Stimulated activated CD4-positive, alpha-beta T cell treated with anti-CD3 and anti-CD28 coated beads, Interleukin-12 subunit alpha, Interleukin-12 subunit beta, amount 100 ng/mL, for 4 hours (primary cell): ENCODE data around the gene MAML2.

Experiments
- DNase-seq: peaks from one replicate; pipeline ENCODE4 v3.0.0-alpha.2; 2020

MAML2 gene

DNA sequence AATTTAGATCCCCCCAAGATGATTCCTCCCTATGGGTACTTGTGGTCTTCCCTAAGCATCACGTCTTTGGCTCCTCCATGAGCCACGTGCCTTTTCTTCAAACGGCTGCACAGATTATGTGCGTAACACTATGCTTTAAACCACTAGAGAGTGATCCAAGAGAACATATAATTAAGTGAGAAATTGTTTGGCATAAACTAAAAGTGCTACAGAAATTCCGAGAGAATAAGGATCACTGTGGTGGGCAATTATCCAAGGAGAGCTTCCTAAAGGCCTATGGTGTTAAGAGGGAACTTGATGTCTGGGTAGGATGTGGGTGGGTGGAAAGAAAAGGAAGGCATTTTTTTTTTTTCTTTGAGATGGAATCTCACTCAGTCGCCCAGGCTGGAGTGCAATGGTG is 110.9 kb downstream of the MAML2 start:
- no peak for DNase-seq

DNA sequence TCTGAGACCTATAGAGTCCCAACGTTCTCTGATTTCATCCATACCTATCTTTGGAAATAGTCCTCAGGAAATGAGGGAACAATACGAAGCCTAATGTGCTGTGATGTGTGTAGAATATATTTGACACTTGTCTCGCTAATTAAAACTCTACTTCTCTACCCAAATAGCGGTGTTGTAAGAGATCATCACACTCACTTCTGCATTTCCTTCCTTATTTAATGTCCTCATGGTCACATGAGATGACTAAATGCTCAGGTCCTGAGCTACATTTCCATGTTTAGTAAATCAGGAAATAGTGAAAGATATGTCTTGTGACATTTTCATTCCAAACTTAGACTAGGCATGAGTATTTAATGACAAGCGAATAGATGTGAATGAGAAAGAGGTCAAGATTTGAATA is 112.3 kb downstream of the MAML2 start:
- DNase-seq: no peak

DNA sequence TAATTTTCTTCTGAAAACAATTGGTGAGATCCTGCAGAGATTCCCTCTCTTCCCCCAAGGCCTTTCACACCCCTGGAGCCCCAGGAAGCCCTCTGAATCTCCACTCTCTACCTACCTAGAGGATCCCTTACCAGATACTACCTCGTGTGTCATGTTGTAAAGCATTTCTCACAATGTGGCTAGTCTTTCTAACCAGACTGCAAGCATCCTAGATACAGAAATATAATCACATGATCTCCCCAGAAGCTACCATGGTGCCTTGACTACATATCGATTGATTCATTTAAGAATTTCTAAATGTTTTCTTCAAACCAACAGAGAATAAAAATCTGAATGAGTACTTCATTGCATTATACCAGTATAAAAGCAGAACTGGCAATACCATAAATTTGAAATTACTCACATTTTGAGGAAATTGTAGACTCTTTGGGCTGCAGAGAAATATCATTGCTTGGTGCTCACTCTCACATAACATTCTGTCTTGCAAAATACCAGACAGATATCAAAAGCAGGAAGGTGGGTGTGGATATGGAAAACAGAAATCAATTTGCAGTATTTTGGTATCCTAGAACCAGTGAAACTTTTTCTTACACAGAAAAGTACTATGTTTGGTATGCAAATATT is 113.5 kb downstream of the MAML2 start:
- no peak for DNase-seq

DNA sequence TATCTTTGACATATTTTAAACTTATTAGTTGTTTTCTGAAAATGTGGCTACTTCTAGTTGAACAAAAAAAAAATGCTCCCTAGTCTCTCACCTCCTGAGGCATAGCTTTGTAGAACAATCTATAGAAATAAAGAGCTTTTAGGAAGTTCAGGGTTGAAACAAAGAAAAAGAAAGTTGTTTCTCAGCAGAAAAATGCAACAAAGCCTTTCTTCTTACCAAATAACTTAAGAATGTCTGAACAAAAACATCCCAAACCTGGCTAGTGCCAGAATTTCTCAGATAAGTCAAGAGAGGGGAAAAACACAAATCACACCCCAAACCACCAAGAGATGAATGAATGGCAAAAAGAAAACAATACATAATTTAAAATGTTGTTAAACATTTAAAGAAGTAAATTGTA is 114.1 kb downstream of the MAML2 start:
- DNase-seq: no peak

DNA sequence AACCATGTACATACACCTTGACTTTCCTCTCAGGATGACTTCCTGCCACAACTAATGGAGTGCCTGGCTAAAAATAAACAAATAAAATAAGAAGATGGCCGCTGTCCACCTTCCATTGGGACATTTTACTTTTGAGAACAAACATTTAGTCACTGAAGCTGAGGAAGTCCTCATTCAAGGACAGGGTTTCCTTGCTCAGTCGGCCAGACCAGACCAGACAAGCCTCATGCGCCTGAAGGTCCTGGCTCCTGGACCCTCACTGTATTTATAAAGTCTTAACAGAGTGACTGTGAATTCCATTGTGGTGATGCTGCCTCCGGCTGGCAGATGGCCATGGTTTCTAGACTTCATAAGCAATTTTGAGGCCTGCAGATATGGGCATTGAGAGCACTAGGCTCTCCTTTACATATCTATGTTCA is 114.5 kb downstream of the MAML2 start:
- DNase-seq: no peak

DNA sequence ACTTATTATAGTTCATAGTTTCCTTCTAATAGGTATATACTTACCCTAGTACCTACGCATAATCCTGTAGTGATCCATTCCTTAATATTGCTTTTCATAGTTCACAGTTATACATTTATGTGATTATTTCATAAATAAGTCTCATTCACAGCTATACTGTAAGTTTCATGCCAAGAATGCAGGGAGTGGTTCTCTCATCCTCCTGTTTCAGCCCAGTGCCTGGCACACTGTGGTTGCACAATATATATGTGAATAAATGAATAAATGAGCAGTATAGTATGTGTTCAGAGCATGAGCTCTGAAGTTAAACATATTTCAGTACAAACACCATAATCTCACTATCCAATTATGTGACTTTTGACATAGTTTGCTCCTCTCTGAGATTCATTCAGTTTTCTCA is 115.8 kb downstream of the MAML2 start:
- DNase-seq: no peak

DNA sequence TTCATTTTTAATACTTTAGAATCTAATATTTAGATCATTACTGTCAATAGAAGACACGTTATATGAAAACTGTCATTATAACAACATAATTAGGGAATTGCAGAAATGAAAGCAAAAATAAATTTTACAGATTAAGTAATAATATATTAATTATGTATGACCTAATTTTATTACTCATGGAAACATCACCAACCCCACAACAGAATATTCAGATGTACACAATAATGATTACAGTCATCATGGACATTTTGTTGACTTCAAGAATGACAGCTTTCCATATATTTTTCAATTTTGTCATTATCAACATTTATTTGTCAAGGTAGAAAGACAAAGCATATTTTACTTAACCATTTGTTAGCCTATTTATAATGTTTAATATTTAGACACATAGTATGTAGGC is 119.9 kb downstream of the MAML2 start:
- no peak for DNase-seq

DNA sequence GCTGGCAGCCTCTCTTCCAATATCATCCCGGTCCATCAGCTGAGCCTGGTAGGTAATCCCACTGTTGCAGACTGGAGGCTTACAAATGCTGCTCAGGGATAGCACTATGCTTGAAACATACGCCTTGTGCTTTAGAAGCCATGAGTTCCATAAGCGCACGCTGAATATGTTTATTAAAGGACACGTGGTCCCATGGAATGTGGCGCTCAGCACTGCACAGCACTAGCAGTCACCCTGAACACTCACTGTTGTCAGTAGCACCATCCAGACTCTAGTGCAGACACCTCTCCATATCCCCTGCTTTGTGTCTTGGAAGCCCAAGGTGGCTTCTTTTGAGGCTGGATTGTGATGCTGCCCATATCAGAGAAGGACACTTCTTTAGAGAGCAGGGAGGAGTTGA is 120.9 kb downstream of the MAML2 start:
- DNase-seq: no peak

DNA sequence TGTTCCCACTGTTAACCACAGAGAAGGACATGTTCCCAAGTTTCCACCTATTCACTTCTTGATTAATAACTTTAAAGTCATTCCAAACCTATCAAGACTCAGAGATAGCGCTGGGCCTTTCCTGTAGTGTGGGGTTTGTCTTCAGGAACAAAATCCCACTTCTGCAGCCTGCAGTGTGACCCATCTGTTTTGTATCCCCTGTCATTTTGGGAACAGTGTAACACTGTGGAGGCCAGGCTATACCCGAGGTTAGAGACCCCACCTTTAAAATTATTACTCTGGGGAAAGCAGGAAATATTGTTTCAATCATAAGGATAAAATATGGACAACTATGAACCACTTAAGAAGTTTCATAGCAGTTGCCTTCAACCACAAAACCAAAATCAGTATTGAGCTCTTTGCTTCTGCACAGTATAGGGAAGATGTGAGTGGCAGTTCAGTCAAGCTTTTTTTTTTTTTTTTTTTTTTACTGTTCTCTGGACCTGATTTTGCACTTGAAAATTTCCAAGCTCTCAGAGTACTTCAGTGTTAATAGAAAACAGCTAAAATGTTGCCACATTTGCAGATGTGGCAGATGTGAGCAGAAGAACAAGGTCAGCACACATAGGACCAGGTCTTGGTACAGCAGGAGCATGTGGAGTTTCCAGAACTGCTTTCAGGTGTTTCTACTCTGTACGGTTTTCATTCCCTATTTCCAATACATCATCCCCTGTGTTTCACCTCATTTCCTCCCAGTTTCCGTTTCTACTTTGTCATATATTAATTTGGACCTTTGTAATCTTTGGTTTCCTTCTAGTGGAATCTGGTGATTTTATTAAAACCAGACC is 121.5 kb downstream of the MAML2 start:
- DNase-seq: no peak

DNA sequence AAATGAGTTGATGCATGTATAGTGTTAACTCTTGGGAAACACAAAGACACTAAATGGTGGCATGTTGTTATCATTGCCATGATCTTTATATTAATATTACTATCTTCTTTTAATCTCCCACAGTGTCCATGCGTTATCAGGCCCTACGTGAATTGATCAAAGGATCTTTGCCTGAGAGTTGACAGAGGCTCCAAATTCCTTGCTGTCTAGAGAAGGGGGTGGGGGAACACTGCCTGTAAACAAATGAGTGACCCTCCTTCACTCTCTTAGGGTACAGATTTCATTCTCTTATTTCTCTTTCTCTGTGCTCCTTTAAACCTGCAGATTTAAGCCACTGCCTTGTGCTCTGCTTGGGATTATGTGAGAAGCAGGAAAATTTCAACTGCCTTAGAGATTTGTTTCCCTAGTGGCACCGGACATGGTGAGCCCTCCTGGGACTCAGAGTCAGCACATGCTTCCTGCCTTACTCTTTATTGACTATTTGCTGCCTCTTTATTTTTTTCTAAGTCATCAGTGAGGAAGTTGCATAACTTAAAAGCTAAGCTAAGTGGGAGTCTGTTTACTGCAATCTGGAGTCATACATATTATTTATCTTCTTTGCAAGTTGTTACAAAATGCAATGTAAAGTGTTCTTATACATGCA is 122.9 kb downstream of the MAML2 start:
- DNase-seq: no peak

DNA sequence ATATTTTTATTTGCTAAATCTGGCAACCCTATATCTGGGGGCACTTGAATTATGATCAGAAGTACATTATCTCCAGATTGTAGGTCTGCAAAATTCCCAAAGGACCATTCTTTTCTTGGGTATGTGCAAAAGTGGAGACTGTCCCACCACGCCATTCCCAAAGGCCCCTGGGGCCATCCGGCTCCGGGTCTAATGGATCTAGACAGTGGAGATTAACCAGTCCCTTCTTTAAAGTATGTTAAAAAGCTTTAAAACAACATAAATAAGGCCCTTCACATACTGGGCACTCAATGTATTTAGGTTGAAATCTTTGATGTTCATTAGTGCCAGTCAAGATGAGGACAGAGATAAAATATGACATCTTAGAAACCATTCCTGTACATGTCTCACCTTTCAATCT is 124.1 kb downstream of the MAML2 start:
- no peak for DNase-seq

DNA sequence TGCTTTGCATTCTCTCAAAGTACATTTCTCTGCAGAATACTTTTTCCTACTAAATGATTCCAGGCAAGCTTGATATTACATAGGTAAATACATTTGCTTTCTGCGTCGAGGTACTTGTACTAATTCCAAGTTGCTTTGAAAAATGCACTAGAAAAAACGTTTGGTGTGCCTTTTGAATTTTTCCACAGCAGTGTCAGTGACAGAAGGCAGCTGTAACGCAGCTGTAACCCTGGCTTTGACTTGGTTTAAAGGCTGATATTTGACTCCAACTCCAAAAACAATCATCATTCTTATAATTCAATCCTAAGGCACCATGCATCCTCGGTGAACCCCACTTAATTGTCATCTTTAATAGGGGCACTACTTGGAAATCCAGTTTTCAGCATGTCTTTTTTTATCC is 125.0 kb downstream of the MAML2 start:
- DNase-seq: no peak

DNA sequence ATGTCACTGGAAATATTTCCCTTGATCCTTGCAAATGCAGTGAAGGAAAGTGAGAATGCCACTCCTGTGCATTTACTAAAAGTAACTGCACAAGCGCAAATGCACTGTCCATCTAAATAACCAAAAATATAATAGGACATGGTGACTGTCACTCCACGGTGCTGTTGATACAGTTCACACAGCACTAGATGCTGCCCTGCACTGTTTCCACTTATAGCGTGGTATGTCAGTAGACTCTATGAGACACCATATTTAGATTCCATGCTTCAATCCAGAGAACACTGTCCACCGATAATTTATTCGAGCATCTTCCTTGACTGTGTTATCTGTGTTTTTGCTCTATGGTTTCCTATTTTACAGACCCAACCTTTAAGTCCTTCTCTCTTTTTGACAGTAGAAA is 125.8 kb downstream of the MAML2 start:
- no peak for DNase-seq

DNA sequence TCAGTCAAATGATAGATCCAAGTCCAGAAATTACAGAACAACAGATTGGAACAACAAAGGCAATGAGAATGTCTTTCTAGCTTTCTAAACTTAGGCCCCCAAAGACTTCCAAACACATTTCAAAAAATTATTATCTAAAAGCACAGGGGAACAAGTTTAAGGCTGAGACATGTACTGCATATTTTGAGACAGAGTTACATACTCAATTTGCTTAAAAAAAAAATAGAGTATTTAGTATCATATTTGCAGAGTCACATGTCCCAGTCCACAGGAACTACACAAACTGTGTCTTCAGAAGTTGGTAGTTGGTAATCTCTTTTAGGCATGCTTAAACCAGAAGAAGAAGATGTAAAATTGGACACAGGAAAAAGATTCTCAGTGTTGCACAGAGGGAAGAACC is 127.2 kb downstream of the MAML2 start:
- no peak for DNase-seq

DNA sequence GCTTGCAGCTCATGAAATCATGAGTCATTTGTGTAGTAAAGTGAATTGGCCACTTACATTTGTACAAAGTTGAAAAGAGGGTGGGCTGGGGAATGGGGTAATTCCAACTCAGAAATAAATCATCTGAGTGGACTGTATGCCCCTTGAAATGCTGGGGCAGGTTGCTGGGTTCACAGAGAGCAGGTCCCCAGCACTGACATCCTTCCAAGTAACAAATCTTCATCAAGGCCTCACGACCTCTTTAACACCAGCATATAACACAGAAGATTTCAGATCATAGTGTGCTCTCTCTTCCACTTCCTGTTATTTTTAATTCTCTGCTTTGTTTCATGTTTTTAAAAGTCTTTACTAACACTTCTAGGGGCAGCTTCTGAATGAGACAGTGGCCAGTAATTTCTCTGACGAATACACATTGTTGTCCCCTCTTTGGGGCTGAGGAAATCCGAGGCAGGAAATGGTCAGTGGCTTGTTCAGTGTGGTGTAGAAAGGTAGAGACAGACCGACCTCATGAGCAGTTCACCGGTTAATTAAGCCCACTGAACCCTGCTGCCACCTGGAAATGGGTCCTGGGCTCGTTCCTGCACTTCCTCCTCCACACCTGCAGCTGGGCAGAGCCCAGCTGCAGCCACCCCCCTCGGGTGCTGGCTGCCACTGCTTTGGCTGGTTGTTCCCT is 127.7 kb downstream of the MAML2 start:
- DNase-seq: no peak

DNA sequence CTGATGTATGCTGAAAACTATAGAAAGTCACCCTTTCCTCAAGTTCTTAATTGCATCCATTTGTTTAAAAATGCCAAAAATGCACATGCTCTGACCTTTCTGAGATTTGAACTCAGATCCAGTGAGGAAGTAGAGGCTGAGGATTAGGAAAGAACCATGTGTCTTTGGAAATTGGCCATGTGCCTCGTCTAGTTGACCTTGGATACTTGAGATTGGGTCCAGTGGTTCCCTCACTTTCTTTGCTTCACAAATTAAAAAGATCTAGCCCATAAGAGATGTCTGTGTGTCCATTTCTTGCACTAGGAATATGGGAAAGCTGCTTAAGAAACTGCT is 128.3 kb downstream of the MAML2 start:
- DNase-seq: no peak

DNA sequence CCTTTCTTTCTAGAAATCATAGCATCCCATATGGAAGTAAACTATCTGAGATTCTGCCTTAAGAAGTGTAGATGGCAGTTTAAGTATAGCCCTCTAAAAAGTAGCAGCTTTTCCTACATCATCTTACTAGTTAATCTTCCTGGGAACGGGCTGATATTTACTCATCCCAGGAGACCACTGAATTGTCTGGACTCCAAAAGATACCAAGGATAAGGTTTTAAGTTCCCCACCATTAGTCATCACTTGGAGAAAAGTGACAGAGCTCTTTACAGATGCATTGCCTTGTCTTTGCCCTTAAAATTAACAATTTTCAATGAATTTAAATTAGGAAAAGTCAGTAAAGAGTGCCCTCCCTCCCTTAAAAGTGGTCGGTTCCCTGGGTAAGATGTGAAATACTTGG is 129.5 kb downstream of the MAML2 start:
- DNase-seq: no peak

DNA sequence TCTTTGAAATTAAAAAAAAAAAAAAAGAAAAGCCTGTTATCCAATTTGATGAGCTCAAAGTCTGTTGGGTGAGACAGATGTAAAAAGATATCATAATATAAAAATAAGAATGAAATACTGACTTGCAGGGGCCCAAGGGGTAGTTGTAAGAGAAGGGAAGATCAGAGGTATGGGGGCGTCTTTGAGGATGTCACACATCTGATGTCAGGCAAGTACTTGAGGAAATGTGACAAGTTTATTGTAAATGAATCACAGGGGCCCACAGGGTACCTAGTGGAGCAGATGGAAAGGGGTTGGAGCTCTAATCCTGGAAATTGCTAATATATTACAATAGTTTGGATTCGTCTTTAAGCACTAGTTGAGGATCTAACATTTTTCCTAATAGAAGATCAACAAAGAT is 131.6 kb downstream of the MAML2 start:
- no peak for DNase-seq

DNA sequence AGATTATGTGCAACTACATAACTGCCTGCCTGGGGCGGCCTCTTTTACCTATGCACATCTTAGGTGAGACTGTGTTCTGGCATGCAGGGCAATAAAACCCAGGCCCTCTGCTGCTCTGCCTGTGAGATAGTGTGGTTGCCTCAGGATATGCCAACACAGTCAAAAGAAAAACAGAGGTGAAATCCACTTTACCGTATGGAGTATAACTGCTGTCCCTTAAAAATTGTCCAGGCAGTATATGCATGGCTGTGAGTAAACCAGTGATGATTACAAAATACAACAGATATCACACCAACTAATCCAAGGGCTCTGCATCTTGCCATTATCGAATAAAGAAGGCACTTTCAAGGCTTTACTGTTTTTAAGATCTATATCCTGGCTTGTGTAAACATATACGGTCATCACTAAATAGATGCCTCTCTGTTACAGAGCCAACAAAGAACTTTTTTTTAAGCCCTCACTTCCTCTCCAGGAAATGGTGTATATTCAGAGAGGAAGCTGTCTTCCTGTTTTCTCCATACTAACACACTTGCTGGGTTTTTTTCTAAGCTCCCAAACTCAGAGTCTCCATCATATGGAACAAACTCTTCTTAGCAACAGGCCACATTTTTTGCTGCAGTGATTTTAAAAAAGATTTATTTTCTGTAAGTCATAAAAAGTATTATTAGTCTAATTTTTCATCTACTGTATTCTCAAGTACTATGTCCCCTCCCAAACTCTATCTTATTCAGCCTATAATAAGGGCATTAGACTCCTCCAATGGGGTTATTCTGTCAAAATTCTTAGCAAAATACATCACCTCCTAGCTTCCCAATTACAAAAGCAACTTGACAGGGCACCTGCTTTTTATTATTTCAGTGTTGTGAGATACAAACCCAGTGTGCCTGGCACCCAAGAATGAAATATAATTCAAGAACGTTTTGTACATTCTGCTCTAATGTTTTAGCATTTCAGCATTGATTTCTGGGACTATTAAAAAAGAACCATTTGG is 135.2 kb downstream of the MAML2 start:
- DNase-seq: no peak

DNA sequence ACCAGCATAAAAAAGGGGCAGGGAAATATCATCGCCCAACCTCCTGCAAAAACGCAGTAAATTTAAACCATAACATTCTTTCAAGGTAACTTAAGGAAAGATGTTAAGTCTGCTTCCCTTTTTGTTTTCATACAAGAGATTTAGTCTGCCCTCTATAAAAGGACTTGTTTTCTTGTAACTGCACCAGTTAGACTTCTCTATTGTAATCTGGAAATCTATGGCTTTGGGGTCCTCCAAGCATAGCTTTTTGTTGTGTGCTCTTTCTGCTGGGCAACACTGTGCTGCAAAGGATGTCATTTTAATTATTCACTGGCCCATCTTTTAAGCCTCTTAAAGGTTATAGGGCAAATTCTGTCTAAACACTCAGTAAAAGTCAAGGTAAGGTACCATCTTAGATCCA is 136.0 kb downstream of the MAML2 start:
- no peak for DNase-seq

DNA sequence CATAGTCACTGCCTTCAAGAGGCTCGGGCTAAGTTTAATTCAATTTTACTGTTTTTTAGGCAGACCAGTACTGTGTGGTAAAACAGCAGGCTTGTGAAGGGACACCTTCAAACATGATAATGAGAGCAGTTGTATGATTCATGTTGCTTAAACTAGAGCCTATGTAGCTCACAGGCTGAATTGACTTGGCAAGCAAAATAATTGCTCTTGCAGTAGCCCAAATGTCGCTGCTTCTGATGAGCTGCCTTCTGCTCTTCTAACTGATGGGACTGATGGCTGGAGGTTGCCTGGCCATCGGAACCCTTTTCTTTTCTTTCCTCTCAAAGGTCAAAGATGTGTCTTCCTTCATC is 137.6 kb downstream of the MAML2 start:
- no peak for DNase-seq

DNA sequence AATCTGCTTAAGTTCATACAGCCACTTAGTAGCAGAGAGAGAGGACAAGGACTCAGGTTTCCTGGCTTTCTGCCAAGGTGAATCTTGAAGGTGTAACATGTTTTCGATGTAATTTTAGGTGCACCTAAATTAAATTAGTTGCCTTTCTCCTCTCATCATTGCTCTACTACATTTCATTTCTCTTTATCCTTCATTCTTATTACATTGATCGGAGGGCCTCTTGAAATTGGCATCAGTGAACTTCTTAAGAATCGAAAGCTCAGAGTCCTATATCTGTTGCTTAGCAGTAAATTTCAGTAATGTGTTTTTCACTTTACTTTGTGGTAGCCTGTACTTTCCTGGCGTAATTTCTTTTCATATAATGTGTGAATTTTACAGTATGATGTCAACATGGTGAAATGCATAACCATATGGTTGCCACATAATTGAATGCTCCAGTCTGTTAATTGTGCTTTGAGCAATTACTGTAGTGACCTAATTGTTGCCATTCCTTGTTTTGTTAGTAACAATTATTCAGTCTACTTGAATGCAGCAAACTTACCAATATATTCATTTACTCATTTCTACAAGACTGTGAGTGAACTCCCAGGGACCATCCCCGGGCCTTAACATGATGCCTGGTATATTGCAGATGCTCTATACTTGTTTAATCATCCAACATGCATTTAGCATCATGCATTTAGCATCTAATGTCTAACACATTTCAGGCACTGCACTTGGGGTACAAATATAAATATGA is 138.1 kb downstream of the MAML2 start:
- no peak for DNase-seq
